HG03139 (cell line): Measurements from ENCODE around the gene ITGB4.
A peak's percentile ranks its signal among the peaks of the same experiment; 100 is the strongest.
"Not testable (repeated sequence)": the region's sequence is repeated elsewhere in the genome, so short reads cannot be mapped to it uniquely, and the experiment has no call there.

Experiments used
- ATAC-seq: cut with Tn5 transposase; IDR thresholded peaks from one replicate; pipeline ENCODE4 v1.9.1; 2021; ENCODE audit not compliant: unreplicated experiment

ITGB4 gene

GRCh38 chr17:75769536-75769935 is 48.3 kb downstream of the ITGB4 start:
- no peak for ATAC-seq

- ATAC-seq = no peak
These were observed 50.3 kb downstream of the ITGB4 start for GRCh38 chr17:75771334-75772281.

GRCh38 chr17:75773121-75773807 is 52.0 kb downstream of the ITGB4 start:
- ATAC-seq = no peak

- no peak for ATAC-seq
These were observed 52.7 kb downstream of the ITGB4 start for GRCh38 chr17:75773808-75774470.

- no peak for ATAC-seq
These were observed 53.3 kb downstream of the ITGB4 start for GRCh38 chr17:75774471-75774990.

- no peak for ATAC-seq
These were observed 53.9 kb downstream of the ITGB4 start for GRCh38 chr17:75774991-75775668.

GRCh38 chr17:75776386-75777295 is 55.4 kb downstream of the ITGB4 start:
- ATAC-seq = no peak

GRCh38 chr17:75777296-75777922 is 56.1 kb downstream of the ITGB4 start:
- ATAC-seq = no peak

GRCh38 chr17:75778066-75778860 is 57.0 kb downstream of the ITGB4 start:
- ATAC-seq = not testable (repeated sequence)

- ATAC-seq = no peak
These were observed 57.6 kb downstream of the ITGB4 start for GRCh38 chr17:75778861-75779249.

- peak; percentile 57 for ATAC-seq
These were observed 58.2 kb downstream of the ITGB4 start for GRCh38 chr17:75779250-75779986.

- no peak for ATAC-seq
These were observed 59.0 kb downstream of the ITGB4 start for GRCh38 chr17:75779987-75780889.

GRCh38 chr17:75783069-75783783 is 62.0 kb downstream of the ITGB4 start:
- no peak for ATAC-seq

GRCh38 chr17:75783803-75784472 is 62.7 kb downstream of the ITGB4 start:
- no peak for ATAC-seq

GRCh38 chr17:75784473-75785015 is 63.3 kb downstream of the ITGB4 start, which contains the start of gene UNK:
Gene UNK (plus strand): TSS chr17:75784806. CDS start chr17:75784881, 75 bp downstream.
- ATAC-seq = peak; percentile 48
